Measurements from ENCODE around the gene ZNF397.
A peak's percentile ranks its signal among the peaks of the same experiment; 100 is the strongest.

DNA sequence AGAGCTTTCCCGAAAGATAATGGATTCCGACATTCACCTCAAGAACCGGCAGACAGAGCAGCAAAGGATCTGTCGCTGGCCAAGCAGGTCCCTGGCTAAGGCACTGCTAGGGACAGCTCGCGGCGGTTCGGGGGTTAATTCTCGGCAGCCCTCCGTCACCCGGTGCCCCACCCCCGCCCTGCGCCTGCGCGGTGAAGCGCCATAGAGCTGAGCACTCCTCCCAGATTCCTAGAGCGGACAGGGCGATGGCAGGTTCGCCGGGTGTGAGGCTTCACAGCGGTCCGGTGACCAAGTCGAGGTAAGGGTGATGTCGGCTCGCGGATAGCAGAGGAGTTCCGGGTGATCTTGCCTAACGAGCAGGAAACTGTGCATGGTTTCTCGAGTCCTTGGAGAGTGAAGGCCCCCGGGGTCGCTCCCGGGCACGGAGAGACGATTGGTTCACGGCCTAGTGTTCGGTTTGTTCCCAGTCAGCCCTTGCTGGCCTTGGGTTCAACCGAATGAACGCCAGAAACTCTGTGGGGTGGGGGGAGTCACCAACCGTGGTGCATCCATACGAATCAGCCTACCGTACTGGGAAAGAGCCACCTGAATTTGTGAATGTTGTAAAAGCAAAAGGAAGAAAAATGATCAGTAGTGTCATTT, 49.4 kb downstream of the ZNF397 start, which contains the start of gene ZSCAN30:
- TF ChIP-seq, protein P1, sequence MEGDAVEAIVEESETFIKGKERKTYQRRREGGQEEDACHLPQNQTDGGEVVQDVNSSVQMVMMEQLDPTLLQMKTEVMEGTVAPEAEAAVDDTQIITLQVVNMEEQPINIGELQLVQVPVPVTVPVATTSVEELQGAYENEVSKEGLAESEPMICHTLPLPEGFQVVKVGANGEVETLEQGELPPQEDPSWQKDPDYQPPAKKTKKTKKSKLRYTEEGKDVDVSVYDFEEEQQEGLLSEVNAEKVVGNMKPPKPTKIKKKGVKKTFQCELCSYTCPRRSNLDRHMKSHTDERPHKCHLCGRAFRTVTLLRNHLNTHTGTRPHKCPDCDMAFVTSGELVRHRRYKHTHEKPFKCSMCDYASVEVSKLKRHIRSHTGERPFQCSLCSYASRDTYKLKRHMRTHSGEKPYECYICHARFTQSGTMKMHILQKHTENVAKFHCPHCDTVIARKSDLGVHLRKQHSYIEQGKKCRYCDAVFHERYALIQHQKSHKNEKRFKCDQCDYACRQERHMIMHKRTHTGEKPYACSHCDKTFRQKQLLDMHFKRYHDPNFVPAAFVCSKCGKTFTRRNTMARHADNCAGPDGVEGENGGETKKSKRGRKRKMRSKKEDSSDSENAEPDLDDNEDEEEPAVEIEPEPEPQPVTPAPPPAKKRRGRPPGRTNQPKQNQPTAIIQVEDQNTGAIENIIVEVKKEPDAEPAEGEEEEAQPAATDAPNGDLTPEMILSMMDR (IDR thresholded peaks at IDR 0.05; ENCODE audit: extremely low read depth in 1 of 2, insufficient read depth in 1 of 2, low read depth in 1 of 2, low read length in 2 of 2): no peak
- TF ChIP-seq POLR2AphosphoS5 (IDR thresholded peaks at IDR 0.05; ENCODE audit: insufficient read depth, low read depth, low read length): peak; percentile 82
- peak; percentile 90 for TF ChIP-seq POLR2A (IDR thresholded peaks at IDR 0.05; ENCODE audit: low read depth, low read length)
- no peak for TF ChIP-seq JUN (IDR thresholded peaks at IDR 0.05; ENCODE audit: borderline replicate concordance, insufficient read depth, insufficient read length, low read depth)
- TF ChIP-seq EZH2 (IDR thresholded peaks at IDR 0.05; ENCODE audit: borderline replicate concordance, low read depth, low read length, severe bottlenecking): no peak
- TF ChIP-seq MAX (IDR thresholded peaks at IDR 0.05; ENCODE audit: insufficient read depth, insufficient read length): no peak
- peak; percentile 20 for TF ChIP-seq FOS (IDR thresholded peaks at IDR 0.05; ENCODE audit: borderline replicate concordance, insufficient read depth, low read length)

Data from endothelial cell of umbilical vein (primary cell).